ENCODE results near the gene TBCK.
"Not testable (repeated sequence)": the region's sequence is repeated elsewhere in the genome, so short reads cannot be mapped to it uniquely, and the experiment has no call there.

Gene TBCK

GRCh38 chr4:106114270-106114669 is 201.7 kb downstream of the TBCK start:
- DNase-seq (ENCODE audit: low read depth) = no peak

GRCh38 chr4:106111778-106112469 is 204.1 kb downstream of the TBCK start:
- DNase-seq (ENCODE audit: low read depth) = not testable (repeated sequence)

GRCh38 chr4:106109929-106110328 is 206.1 kb downstream of the TBCK start:
- no peak for DNase-seq (ENCODE audit: low read depth)

GRCh38 chr4:106105697-106106096 is 210.3 kb downstream of the TBCK start:
- DNase-seq (ENCODE audit: low read depth) = no peak

GRCh38 chr4:106104276-106104675 is 211.7 kb downstream of the TBCK start:
- DNase-seq (ENCODE audit: low read depth) = no peak

GRCh38 chr4:106096454-106096853 is 219.6 kb downstream of the TBCK start:
- DNase-seq (ENCODE audit: low read depth) = no peak

- DNase-seq (ENCODE audit: low read depth) = no peak
Observed at GRCh38 chr4:106095408-106095807, 220.6 kb downstream of the TBCK start.

- DNase-seq (ENCODE audit: low read depth) = no peak
Observed at GRCh38 chr4:106092361-106093040, 223.5 kb downstream of the TBCK start.

- DNase-seq (ENCODE audit: low read depth) = no peak
Observed at GRCh38 chr4:106090826-106091225, 225.2 kb downstream of the TBCK start.

- no peak for DNase-seq (ENCODE audit: low read depth)
Observed at GRCh38 chr4:106083065-106083464, 232.9 kb downstream of the TBCK start.

GRCh38 chr4:106080376-106080775 is 235.6 kb downstream of the TBCK start:
- no peak for DNase-seq (ENCODE audit: low read depth)

- DNase-seq (ENCODE audit: low read depth) = no peak
Observed at GRCh38 chr4:106079616-106080015, 236.4 kb downstream of the TBCK start.

GRCh38 chr4:106065018-106065417 is 251.0 kb downstream of the TBCK start:
- DNase-seq (ENCODE audit: low read depth) = no peak

- no peak for DNase-seq (ENCODE audit: low read depth)
Observed at GRCh38 chr4:106063009-106063408, 253.0 kb downstream of the TBCK start.

GRCh38 chr4:106062452-106062875 is 253.5 kb downstream of the TBCK start:
- no peak for DNase-seq (ENCODE audit: low read depth)

GRCh38 chr4:106058921-106059320 is 257.1 kb downstream of the TBCK start:
- no peak for DNase-seq (ENCODE audit: low read depth)

- no peak for DNase-seq (ENCODE audit: low read depth)
Observed at GRCh38 chr4:106056914-106057313, 259.1 kb downstream of the TBCK start.

- DNase-seq (ENCODE audit: low read depth) = no peak
Observed at GRCh38 chr4:106051514-106051913, 264.5 kb downstream of the TBCK start.

- no peak for DNase-seq (ENCODE audit: low read depth)
Observed at GRCh38 chr4:106049490-106049889, 266.5 kb downstream of the TBCK start.

GRCh38 chr4:106048250-106048971 is 267.6 kb downstream of the TBCK start:
- no peak for DNase-seq (ENCODE audit: low read depth)

- no peak for DNase-seq (ENCODE audit: low read depth)
Observed at GRCh38 chr4:106046083-106046482, 269.9 kb downstream of the TBCK start.

GRCh38 chr4:106041294-106042002 is 274.6 kb downstream of the TBCK start:
- DNase-seq (ENCODE audit: low read depth) = no peak

Measured in activated T-cell treated with anti-CD3 and anti-CD28 coated beads for 48 hours (primary cell).